GM06990 (cell line): ENCODE data around the gene ANK2.

Experiments
- DNase-seq: peaks from one replicate; pipeline ENCODE4 v3.0.0-alpha.2; 2011; ENCODE audit not compliant: insufficient read length; ENCODE audit errors: extremely low read depth
- H3K27me3 ChIP-seq: replicated peaks from 2 replicates; pipeline ENCODE4 v1.6.0; 2011; ENCODE audit warnings: low read length; ENCODE audit not compliant: control insufficient read depth, insufficient read depth
- H3K36me3 ChIP-seq: 2 replicates; pipeline ENCODE4 v1.5.1; 2011; ENCODE audit warnings: low read length; ENCODE audit not compliant: control insufficient read depth, insufficient read depth
- H3K4me3 ChIP-seq: replicated peaks from 2 replicates; pipeline ENCODE4 v1.5.1; 2011; ENCODE audit warnings: low read depth, mild to moderate bottlenecking, control low read depth, low read length
- TF ChIP-seq, protein P1 (sequence below): IDR thresholded peaks from 2 replicates; pipeline ENCODE4 v1.5.1; 2011; ENCODE audit warnings: low read length, control low read depth, mild to moderate bottlenecking, inconsistent platforms; ENCODE audit not compliant: insufficient read depth, poor library complexity, severe bottlenecking

ANK2 gene

DNA sequence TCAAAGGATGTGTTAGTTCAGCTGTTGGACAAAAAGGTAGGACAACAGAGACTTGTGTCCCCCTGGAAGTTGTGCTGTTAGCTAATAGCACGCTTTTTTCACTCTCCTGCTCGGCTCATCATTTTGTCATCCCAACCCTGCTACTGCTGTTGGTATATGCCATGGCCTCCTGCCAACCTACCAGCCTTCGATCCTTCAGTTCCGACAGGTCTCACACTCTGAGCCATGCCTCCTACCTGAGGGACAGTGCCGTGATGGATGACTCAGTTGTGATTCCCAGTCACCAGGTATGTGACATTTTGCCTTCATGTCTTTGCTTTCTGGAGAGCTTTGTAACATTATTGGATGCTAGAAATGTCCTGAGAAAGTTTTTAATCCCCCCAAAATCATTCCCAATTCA lies 268.1 kb downstream of the ANK2 start:
- no peaks in the 10 kb centered on the region for H3K36me3 ChIP-seq
- no peak overlapping the region for H3K4me3 ChIP-seq
- H3K27me3 ChIP-seq, result no peaks in the 10 kb centered on the region
- DNase-seq, result no peak
- TF ChIP-seq, protein P1, sequence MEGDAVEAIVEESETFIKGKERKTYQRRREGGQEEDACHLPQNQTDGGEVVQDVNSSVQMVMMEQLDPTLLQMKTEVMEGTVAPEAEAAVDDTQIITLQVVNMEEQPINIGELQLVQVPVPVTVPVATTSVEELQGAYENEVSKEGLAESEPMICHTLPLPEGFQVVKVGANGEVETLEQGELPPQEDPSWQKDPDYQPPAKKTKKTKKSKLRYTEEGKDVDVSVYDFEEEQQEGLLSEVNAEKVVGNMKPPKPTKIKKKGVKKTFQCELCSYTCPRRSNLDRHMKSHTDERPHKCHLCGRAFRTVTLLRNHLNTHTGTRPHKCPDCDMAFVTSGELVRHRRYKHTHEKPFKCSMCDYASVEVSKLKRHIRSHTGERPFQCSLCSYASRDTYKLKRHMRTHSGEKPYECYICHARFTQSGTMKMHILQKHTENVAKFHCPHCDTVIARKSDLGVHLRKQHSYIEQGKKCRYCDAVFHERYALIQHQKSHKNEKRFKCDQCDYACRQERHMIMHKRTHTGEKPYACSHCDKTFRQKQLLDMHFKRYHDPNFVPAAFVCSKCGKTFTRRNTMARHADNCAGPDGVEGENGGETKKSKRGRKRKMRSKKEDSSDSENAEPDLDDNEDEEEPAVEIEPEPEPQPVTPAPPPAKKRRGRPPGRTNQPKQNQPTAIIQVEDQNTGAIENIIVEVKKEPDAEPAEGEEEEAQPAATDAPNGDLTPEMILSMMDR, result no peak

DNA sequence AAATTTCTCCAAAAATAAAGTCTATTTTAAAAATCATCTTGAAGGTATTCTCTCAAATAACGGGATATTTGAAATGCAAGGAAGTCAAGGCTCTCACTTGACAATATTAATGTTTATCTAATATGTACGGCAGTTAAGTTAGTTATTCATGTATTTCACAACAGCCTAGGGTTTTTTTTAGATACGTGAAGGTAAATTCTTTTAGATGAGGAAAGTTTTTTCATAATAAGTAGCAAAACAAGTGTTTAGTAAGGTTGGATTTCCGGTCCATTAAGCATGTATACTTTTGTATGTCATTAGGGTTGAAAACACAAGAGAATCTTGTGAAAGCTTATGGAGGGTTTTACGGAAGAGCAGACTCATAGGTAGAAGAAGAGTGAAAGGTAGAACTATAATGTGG lies 273.3 kb downstream of the ANK2 start:
- Histone ChIP-seq H3K36me3 (no peaks in the 10 kb centered on the region), H3K27me3 (no peaks in the 10 kb centered on the region), H3K4me3 (no peak overlapping the region)
- no peak for DNase-seq
- TF ChIP-seq, protein P1, result no peak

DNA sequence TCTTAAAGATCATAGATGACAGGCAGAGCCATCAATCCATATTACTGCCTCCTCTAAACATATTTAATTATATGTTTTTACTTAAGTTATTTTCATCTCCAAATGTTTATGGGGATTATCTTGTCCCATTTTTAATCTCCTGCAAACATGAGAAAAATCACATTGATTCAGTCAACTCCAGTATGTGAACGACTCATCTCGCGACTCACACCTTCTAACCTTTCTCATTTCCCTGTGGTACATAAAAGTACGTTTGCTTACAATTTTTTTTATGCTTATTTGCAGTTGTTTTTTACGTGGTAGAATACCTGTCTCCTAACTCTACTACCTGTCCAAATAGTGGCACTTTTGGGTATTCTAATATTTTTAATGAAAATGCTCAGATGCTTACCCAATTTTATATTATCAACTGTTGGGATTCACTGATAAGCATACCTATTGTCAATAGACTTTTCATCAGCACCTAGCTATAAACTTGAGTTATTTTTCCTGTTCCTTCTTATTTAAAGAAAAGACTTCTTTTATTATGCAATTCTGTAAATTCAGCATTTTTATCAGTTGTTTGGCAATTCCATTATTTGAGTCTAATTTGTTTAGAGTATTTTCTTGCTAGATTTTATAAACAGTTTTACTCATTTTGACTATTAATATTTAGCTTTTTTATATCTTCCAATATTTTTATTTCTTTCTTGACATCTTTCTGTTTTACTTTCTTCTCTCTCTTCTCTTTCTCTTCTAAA lies 276.6 kb downstream of the ANK2 start:
- TF ChIP-seq, protein P1, result no peak
- Histone ChIP-seq H3K27me3 (no peaks in the 10 kb centered on the region), H3K4me3 (no peak overlapping the region), H3K36me3 (no peaks in the 10 kb centered on the region)
- no peak for DNase-seq

DNA sequence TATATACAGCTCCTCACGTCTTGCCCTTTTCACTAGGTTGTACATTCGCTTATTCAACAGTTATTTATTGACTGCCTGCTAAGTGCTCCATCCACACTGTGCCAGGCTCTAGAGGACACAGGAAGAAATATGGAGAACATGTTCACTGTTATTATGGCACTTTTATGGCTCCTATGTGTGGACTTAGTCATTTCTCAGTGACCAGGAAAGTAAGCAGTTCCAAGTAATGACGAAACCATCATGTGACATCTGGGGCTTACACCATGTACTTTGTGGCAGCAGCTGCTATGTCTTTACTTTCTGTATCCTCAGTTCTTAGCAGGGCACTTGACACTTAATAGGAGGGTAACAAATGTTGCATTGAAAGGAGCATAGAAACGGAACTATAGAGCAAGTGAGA lies 278.0 kb downstream of the ANK2 start:
- no peak for DNase-seq
- Histone ChIP-seq H3K4me3 (no peak overlapping the region), H3K36me3 (no peaks in the 10 kb centered on the region), H3K27me3 (no peaks in the 10 kb centered on the region)
- TF ChIP-seq, protein P1, result no peak

DNA sequence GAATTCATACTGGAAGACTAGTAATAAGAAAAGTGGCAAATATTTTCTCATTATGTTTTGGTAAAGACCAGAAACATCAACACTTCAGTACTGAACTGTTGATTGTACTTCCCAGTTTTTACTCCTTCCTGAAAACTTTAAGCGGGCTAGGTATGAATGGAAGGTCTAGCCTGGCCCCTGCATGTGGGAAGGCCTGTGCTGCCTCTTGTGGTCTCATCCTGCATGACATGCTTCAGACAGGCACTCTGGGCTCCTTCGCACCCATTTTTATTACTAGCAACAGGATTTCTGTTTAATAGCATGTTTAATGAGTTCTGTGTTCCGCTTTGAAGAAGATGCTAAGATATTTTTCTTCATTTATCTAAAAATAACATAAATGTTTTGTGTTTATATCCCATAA lies 279.1 kb downstream of the ANK2 start:
- Histone ChIP-seq H3K36me3 (no peaks in the 10 kb centered on the region), H3K4me3 (no peak overlapping the region), H3K27me3 (no peaks in the 10 kb centered on the region)
- DNase-seq, result no peak
- TF ChIP-seq, protein P1, result peak; percentile 61

DNA sequence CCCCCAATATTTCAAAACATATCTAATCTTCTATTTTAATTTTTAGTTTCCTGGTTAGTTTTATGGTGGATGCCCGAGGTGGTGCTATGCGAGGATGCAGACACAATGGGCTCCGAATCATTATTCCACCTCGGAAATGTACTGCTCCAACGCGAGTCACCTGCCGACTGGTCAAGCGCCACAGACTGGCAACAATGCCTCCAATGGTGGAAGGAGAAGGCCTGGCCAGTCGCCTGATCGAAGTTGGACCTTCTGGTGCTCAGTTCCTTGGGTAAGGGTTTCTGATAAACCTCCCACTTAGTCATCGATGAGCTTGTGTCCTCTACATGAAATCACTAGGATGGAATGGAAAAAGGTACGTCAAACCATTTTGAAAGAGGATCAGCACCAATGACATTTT lies 280.7 kb downstream of the ANK2 start:
- DNase-seq, result no peak
- Histone ChIP-seq H3K36me3 (no peaks in the 10 kb centered on the region), H3K27me3 (no peaks in the 10 kb centered on the region), H3K4me3 (no peak overlapping the region)
- TF ChIP-seq, protein P1, result no peak
